Stomach (tissue), 4 donors: ENCODE measurements around the gene GALNT2.

Source experiments
- POLR2A ChIP-seq, 4 donors: fragments of 450-650 bp; IDR thresholded peaks; one replicate each; pipeline ENCODE4 v1.6.1; 2016; ENCODE audit warnings: antibody characterized with exemption in 4 of 4, control low read depth in 2 of 4, mild to moderate bottlenecking in 1 of 4, moderate library complexity in 1 of 4
- POLR2AphosphoS5 ChIP-seq, 3 donors: sonication (generic); formaldehyde crosslinking; IDR thresholded peaks; one replicate each; pipeline ENCODE4 v1.6.1; 2016; ENCODE audit warnings: antibody characterized with exemption in 3 of 3
- TF ChIP-seq, protein P1 (sequence below), 7 experiments: fragments of 450-650 bp in 4 of 7; fragments of 200-600 bp in 3 of 7; sonication (generic) in 3 of 7; IDR thresholded peaks; one replicate each; pipeline ENCODE4 v1.5.1; 2016 to 2019; ENCODE audit warnings: antibody characterized with exemption in 7 of 7, control low read depth in 2 of 7, mild to moderate bottlenecking in 1 of 7

DNA sequence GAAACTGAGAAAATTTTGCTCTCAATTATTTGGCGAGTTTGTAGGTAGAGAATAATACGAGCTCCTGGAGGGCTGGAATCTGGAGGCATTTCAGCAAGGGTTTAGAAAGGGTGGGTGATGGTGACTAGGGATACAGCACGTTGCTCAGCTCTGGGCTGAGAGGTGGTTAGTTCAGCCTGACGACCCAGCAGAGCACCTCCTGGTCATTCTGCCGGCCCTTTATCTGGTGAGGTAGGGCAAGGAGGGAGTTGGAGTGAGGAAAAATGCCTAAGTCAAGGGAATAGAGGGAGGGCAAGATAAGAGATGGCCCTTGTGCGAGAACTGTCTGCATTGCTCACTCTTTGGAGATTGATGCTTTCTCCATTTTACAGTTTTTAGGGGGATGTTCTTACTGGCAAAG lies 19.1 kb downstream of the GALNT2 start:
- TF ChIP-seq, protein P1, sequence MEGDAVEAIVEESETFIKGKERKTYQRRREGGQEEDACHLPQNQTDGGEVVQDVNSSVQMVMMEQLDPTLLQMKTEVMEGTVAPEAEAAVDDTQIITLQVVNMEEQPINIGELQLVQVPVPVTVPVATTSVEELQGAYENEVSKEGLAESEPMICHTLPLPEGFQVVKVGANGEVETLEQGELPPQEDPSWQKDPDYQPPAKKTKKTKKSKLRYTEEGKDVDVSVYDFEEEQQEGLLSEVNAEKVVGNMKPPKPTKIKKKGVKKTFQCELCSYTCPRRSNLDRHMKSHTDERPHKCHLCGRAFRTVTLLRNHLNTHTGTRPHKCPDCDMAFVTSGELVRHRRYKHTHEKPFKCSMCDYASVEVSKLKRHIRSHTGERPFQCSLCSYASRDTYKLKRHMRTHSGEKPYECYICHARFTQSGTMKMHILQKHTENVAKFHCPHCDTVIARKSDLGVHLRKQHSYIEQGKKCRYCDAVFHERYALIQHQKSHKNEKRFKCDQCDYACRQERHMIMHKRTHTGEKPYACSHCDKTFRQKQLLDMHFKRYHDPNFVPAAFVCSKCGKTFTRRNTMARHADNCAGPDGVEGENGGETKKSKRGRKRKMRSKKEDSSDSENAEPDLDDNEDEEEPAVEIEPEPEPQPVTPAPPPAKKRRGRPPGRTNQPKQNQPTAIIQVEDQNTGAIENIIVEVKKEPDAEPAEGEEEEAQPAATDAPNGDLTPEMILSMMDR (IDR thresholded peaks at IDR 0.05) = no peak
- TF ChIP-seq POLR2A (IDR thresholded peaks at IDR 0.05) (no peak), POLR2AphosphoS5 (IDR thresholded peaks at IDR 0.05) (no peak)
